Effector memory CD4-positive, alpha-beta T cell (primary cell): ENCODE results near the gene DDX31.

Experiments used
- DNase-seq, 3 donors: peaks; one replicate each; pipeline ENCODE4 v3.0.0-alpha.2; 2020
- H3K27ac ChIP-seq: 2 replicates; pipeline ENCODE4 v1.7.0; 2013; ENCODE audit warnings: mild to moderate bottlenecking, low read length, moderate library complexity; ENCODE audit not compliant: insufficient read depth, poor library complexity, severe bottlenecking
- H3K27me3 ChIP-seq: replicated peaks from 2 replicates; pipeline ENCODE4 v1.7.0; 2013; ENCODE audit warnings: mild to moderate bottlenecking, low read length; ENCODE audit not compliant: insufficient read depth, control insufficient read depth, poor library complexity, severe bottlenecking
- H3K36me3 ChIP-seq: 2 replicates; pipeline ENCODE4 v1.7.0; 2013; ENCODE audit warnings: mild to moderate bottlenecking, low read length, moderate library complexity; ENCODE audit not compliant: control insufficient read depth, insufficient read depth
- H3K4me1 ChIP-seq: 2 replicates; pipeline ENCODE4 v1.7.0; 2013; ENCODE audit warnings: low read length, mild to moderate bottlenecking; ENCODE audit not compliant: control insufficient read depth, insufficient read depth, poor library complexity, severe bottlenecking
- H3K4me3 ChIP-seq: 2 replicates; pipeline ENCODE4 v1.7.0; 2013; ENCODE audit warnings: low read length, low read depth, mild to moderate bottlenecking; ENCODE audit not compliant: insufficient read depth, poor library complexity, severe bottlenecking
- H3K9me3 ChIP-seq: 2 replicates; pipeline ENCODE4 v1.7.0; 2013; ENCODE audit warnings: mild to moderate bottlenecking, low read length, moderate library complexity; ENCODE audit not compliant: control insufficient read depth

DDX31 gene

DNA sequence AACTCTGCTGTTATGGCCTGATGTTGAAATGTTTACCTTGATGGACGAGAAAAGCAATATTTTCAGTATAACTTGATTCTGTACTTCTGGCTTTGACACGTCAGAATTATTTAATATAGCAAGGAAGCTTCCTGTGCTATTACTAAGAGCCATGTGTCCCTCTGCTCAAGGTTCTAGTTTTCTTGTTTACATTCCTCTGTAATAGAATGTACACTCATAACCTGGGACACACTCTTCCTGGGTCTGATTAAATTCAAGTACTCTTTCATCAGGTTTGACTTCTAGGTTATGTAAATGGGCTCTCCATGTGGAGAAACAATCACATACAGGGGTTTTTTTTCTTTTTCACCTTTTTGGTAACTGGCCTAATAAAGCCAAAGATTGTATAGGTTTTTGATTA, 33.6 kb upstream of the DDX31 start:
- Histone ChIP-seq H3K9me3 (no peaks in the 10 kb centered on the region), H3K27me3 (no peaks in the 10 kb centered on the region), H3K4me1 (no peaks in the 10 kb centered on the region), H3K36me3 (no peaks in the 10 kb centered on the region), H3K27ac (no peak overlapping the region), H3K4me3 (no peak overlapping the region)
- DNase-seq: no peak

DNA sequence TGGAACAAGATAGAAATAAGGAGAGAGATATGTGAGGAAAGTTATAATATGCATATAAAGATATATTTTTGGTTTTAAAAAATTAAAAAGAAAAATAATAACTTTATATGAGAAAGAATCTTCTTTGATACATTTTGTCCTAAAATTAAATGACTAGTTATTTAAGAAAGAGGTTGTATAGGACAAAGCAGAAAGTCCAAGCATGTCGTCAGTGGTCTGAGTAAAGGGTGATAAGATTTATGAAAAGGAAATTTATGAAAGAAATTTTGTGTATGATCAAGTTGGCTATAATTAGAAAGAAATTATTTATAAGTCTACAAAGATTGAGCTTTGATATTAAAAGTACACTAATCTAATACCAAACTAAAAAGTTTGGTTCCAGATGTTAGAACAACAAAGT, 32.5 kb upstream of the DDX31 start:
- H3K27me3 ChIP-seq: no peaks in the 10 kb centered on the region
- no peaks in the 10 kb centered on the region for H3K36me3 ChIP-seq
- DNase-seq: no peak
- peaks cover 1% of the 10 kb centered on the region for H3K9me3 ChIP-seq
- H3K4me1 ChIP-seq: no peaks in the 10 kb centered on the region
- no peak overlapping the region for H3K4me3 ChIP-seq
- H3K27ac ChIP-seq: no peak overlapping the region

DNA sequence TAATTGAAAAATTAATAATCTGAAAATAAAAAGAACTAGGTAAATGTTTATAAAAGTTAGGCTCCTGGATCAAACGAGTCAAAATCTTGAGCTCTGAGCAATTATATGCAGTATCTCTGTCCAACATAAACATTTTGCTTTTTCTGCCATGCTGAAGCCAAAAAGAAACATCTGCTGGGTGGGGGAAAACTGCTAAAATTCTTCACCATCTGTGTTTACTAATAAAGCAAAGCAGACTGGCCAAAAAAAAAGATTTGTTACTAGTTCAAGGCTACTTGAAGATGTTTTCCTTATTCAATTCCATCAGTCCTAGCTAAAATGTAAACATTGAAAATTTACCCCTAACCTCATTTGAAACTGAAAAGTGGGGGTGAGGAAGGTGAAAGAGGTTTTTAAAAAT, 30.2 kb upstream of the DDX31 start:
- no peak overlapping the region for H3K4me3 ChIP-seq
- no peak overlapping the region for H3K27ac ChIP-seq
- no peaks in the 10 kb centered on the region for H3K4me1 ChIP-seq
- DNase-seq: no peak
- no peaks in the 10 kb centered on the region for H3K36me3 ChIP-seq
- peaks cover 12% of the 10 kb centered on the region for H3K9me3 ChIP-seq
- H3K27me3 ChIP-seq: no peaks in the 10 kb centered on the region

DNA sequence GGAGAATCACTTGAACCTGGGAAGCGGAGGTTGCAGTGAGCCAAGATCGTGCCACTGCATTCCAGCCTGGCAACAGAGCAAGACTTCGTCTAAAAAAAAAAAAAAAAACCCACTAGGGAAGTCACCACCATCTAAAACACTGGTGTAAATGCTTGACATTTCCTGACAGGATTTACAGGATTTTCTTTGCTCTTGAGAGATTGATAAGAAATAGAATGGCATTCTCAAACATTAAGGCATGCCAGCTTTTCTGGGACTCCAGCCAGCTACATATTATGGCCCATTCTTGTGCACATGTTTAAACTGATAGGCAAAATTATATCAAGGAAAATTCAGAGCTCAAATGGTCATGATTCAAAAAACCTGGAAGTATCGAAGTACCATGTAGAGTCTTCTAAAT, 29.2 kb upstream of the DDX31 start:
- Histone ChIP-seq H3K4me1 (no peaks in the 10 kb centered on the region), H3K36me3 (no peaks in the 10 kb centered on the region), H3K27me3 (no peaks in the 10 kb centered on the region), H3K9me3 (peaks cover 12% of the 10 kb centered on the region), H3K27ac (no peak overlapping the region), H3K4me3 (no peak overlapping the region)
- DNase-seq: no peak

DNA sequence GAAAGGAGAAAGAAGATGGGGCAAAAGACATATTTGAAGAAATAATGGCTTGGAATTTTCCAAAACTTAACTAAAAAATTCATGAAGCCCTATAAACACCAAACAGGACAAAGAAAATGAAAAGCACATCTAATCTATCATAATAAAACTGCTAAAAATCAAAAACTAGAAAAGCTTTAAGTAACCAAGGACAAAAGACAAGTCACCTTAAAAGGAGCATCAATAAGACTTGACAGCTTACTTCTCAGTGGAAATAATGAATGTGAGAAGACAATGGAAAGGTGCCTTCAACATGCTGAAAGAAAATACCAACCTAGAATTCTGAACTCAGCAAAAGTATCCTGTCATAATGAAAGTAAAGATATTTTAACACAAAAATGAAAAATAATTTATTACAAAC, 27.4 kb upstream of the DDX31 start:
- Histone ChIP-seq H3K27me3 (no peaks in the 10 kb centered on the region), H3K36me3 (no peaks in the 10 kb centered on the region), H3K4me3 (no peak overlapping the region), H3K9me3 (peaks cover 12% of the 10 kb centered on the region), H3K27ac (no peak overlapping the region), H3K4me1 (no peaks in the 10 kb centered on the region)
- no peak for DNase-seq

DNA sequence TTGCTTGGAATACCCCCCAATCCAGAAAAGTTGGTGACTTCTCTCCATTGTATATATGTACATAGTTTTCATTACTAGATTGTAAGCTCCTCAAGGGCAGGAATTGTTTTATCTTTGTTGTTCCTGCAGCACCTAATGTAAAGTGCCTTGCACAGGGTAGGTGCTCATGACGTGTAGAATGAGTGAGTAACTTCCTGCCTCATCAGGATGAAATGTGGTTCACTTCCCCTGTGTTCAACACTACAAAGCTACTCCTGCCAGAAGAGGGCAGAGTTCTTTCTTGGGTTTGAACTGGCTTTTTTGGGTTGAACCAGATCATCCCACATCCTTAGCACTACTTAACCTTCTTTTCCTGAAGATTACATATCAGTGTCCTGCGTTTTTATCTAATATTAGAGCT, 24.4 kb upstream of the DDX31 start:
- no peaks in the 10 kb centered on the region for H3K27me3 ChIP-seq
- peaks cover 21% of the 10 kb centered on the region for H3K36me3 ChIP-seq
- DNase-seq: no peak
- H3K4me3 ChIP-seq: no peak overlapping the region
- no peak overlapping the region for H3K27ac ChIP-seq
- H3K4me1 ChIP-seq: no peaks in the 10 kb centered on the region
- peaks cover 12% of the 10 kb centered on the region for H3K9me3 ChIP-seq

DNA sequence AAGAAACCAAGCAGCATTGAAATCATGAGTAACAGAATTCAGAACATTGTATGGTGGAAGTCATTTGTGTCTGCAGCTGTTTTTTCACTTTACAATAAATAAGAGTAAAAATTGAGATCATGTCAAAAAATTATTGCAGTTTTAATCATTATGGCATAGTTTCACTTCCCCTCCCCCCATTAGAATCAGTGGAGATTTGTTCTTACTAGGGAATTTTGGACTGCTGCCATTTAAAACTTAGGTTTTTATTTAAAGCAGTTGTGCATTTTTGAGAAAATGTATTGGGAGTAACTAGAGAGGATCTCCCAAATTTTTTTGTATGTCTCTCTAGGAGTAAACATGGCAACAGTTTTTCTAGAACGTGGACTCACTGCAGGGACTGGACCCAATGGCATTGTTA, 20.9 kb upstream of the DDX31 start:
- no peaks in the 10 kb centered on the region for H3K27me3 ChIP-seq
- no peak overlapping the region for H3K4me3 ChIP-seq
- H3K36me3 ChIP-seq: peaks cover 43% of the 10 kb centered on the region
- H3K9me3 ChIP-seq: no peaks in the 10 kb centered on the region
- H3K4me1 ChIP-seq: no peaks in the 10 kb centered on the region
- no peak for DNase-seq
- H3K27ac ChIP-seq: no peak overlapping the region

DNA sequence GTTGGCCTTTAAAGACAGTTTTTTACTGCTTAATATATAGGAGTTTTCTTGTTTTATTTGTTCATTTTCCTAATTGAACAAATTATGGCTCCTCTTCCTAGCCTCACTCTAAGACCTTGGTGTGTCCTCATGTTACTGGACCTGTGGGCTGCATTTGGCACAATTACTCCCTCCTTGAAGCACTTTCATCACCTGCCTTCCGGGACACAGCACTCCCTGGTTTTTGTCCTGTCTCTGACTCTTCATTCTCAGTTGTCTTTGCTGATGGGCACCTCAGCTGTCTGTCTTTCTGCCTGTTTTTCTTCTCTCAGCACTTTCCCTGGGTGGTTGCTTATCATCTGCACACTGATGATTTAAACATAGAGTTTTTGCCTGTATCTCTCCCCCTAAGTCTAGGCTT, 14.1 kb upstream of the DDX31 start:
- no peaks in the 10 kb centered on the region for H3K4me1 ChIP-seq
- H3K4me3 ChIP-seq: no peak overlapping the region
- no peaks in the 10 kb centered on the region for H3K9me3 ChIP-seq
- no peak overlapping the region for H3K27ac ChIP-seq
- H3K27me3 ChIP-seq: no peaks in the 10 kb centered on the region
- DNase-seq: no peak
- H3K36me3 ChIP-seq: peaks cover 51% of the 10 kb centered on the region

DNA sequence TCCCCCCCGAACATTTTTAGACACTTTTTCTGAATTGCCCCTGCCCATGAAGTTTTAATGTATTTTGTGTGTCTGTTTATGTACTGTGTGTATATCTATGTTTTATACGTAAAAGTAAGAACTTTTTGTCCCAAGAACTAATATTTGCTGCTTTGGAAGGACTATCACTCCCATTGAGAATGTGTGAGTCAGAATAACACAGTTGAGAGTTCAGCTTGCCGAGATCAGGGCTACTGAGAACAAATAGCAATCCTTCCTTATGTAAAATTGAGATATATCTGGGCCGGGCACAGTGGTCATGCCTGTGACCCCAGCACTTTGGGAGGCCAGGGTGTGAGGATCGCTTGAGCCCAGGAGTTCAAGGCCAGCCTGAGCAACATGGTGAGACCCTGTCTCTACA, 11.8 kb upstream of the DDX31 start:
- DNase-seq: no peak
- H3K4me1 ChIP-seq: no peaks in the 10 kb centered on the region
- H3K9me3 ChIP-seq: no peaks in the 10 kb centered on the region
- H3K27ac ChIP-seq: no peak overlapping the region
- no peak overlapping the region for H3K4me3 ChIP-seq
- H3K27me3 ChIP-seq: no peaks in the 10 kb centered on the region
- H3K36me3 ChIP-seq: peaks cover 46% of the 10 kb centered on the region

DNA sequence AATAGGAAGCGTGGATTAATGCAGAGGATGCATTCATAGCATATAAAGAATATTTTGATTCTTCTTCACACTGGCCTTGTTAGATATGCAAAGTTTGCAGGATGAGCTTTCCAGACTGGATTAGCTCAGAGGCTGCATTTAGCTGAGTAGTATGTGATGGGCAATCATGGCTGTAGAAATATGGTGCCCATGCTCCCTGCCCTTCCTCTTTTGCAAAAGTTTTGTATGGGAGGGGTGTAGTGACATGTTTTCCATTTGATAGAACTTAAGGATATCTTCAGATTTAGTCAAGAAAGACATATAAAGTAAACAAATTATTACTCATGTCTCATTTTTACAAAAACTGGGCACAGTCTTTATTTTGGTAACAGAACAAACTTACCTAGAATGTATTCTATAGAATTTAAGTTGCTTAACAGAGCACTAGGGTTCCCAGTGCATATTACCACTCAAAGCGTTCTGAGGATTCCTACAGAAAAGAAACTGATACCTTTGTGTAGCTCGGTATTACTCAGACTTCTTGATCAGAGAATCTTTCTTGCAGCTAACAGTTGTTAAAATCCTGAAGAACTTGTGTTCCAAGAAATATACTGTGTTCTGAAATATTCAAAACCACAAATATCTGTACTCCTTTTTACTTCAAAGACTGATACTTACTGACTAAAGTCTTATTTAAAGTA, 10.3 kb upstream of the DDX31 start:
- Histone ChIP-seq H3K4me1 (no peaks in the 10 kb centered on the region), H3K27me3 (no peaks in the 10 kb centered on the region), H3K36me3 (peaks cover 38% of the 10 kb centered on the region), H3K27ac (no peak overlapping the region), H3K4me3 (no peak overlapping the region), H3K9me3 (no peaks in the 10 kb centered on the region)
- DNase-seq: no peak
